ENCODE data around the gene MAP10. TPM values are rescaled to one million over a fixed set of nuclear protein-coding genes. Genes with fewer than 3 reads are reported as not detected.

Gene MAP10
- total RNA-seq, 1 donor from 2014 or later, result 2.1 TPM

GRCh38 chr1:232810856-232811255 lies 5.6 kb downstream of the MAP10 start:
- no peak overlapping the region for H3K27ac ChIP-seq
- ATAC-seq, result no peak
- H3K36me3 ChIP-seq, result no peaks in the 10 kb centered on the region
- H3K4me1 ChIP-seq, result no peaks in the 10 kb centered on the region
- no peak for TF ChIP-seq CTCF (IDR thresholded peaks at IDR 0.05)
- no peak for DNase-seq
- no peaks in the 10 kb centered on the region for H3K27me3 ChIP-seq
- no peak overlapping the region for H3K4me3 ChIP-seq
- no peaks in the 10 kb centered on the region for H3K9me3 ChIP-seq
- intact Hi-C loops (cut with DNase I), result no loop called here

GRCh38 chr1:232812560-232812959 lies 7.3 kb downstream of the MAP10 start:
- Histone ChIP-seq H3K27ac (no peak overlapping the region), H3K4me1 (no peaks in the 10 kb centered on the region), H3K9me3 (no peaks in the 10 kb centered on the region), H3K4me3 (no peak overlapping the region), H3K36me3 (no peaks in the 10 kb centered on the region), H3K27me3 (no peaks in the 10 kb centered on the region)
- intact Hi-C loops (cut with DNase I), result no loop called here
- no peak for DNase-seq
- TF ChIP-seq CTCF (IDR thresholded peaks at IDR 0.05), result no peak
- ATAC-seq, result no peak

- DNase-seq, result no peak
- no peak for TF ChIP-seq CTCF (IDR thresholded peaks at IDR 0.05)
- intact Hi-C loops (cut with DNase I), result no loop called here
- no peaks in the 10 kb centered on the region for H3K36me3 ChIP-seq
- ATAC-seq, result no peak
- no peaks in the 10 kb centered on the region for H3K27me3 ChIP-seq
- no peak overlapping the region for H3K4me3 ChIP-seq
- no peaks in the 10 kb centered on the region for H3K9me3 ChIP-seq
- H3K27ac ChIP-seq, result no peak overlapping the region
- H3K4me1 ChIP-seq, result no peaks in the 10 kb centered on the region
Measured at GRCh38 chr1:232813097-232813496, 7.9 kb downstream of the MAP10 start.

GRCh38 chr1:232813760-232814159 lies 8.5 kb downstream of the MAP10 start:
- no peaks in the 10 kb centered on the region for H3K27me3 ChIP-seq

GRCh38 chr1:232816324-232816723 lies 11.1 kb downstream of the MAP10 start:
- DNase-seq, result no peak
- Histone ChIP-seq H3K4me3 (no peak overlapping the region), H3K27me3 (no peaks in the 10 kb centered on the region), H3K27ac (no peak overlapping the region), H3K36me3 (no peaks in the 10 kb centered on the region), H3K4me1 (no peaks in the 10 kb centered on the region), H3K9me3 (no peaks in the 10 kb centered on the region)
- ATAC-seq, result no peak
- no peak for TF ChIP-seq CTCF (IDR thresholded peaks at IDR 0.05)
- intact Hi-C loops (cut with DNase I), result no loop called here

More at GRCh38 chr1:232813760-232814159, 8.5 kb downstream of the MAP10 start:
- Histone ChIP-seq H3K27ac (no peak overlapping the region), H3K9me3 (no peaks in the 10 kb centered on the region), H3K36me3 (no peaks in the 10 kb centered on the region), H3K4me3 (no peak overlapping the region), H3K4me1 (no peaks in the 10 kb centered on the region)
- DNase-seq (no peak), ATAC-seq (no peak)
- intact Hi-C loops (cut with DNase I), result no loop called here
- no peak for TF ChIP-seq CTCF (IDR thresholded peaks at IDR 0.05)

- H3K4me1 ChIP-seq, result no peaks in the 10 kb centered on the region
- TF ChIP-seq CTCF (IDR thresholded peaks at IDR 0.05), result no peak
- DNase-seq, result no peak
- H3K27ac ChIP-seq, result no peak overlapping the region
- no peak overlapping the region for H3K4me3 ChIP-seq
- H3K27me3 ChIP-seq, result no peaks in the 10 kb centered on the region
- no peaks in the 10 kb centered on the region for H3K36me3 ChIP-seq
- no peaks in the 10 kb centered on the region for H3K9me3 ChIP-seq
- intact Hi-C loops (cut with DNase I), result no loop called here
- no peak for ATAC-seq
Measured at GRCh38 chr1:232818040-232818439, 12.8 kb downstream of the MAP10 start.

Data from upper lobe of right lung (tissue), 1 donor.